ENCODE measurements around the gene GET3.
"Not testable (repeated sequence)": the region's sequence is repeated elsewhere in the genome, so short reads cannot be mapped to it uniquely, and the experiment has no call there.

DNA sequence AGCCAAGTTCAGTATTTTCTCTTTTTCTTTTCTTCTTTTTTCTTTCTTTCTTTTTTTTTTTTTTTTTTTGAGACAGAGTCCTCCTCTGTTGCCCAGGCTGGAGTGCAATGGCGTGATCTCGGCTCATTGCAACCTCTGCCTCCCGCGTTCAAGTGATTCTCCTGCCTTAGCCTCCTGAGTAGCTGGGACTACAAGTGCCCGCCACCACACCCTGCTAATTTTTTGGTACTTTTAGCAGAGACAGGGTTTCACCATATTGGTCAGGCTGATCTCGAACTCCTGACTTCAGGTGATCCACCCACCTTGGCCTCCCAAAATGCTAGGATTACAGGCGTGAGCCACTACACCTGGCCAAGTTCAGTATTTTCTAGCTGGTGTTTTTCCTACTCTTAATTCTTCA, 60.3 kb downstream of the GET3 start:
- TF ChIP-seq, protein P1, sequence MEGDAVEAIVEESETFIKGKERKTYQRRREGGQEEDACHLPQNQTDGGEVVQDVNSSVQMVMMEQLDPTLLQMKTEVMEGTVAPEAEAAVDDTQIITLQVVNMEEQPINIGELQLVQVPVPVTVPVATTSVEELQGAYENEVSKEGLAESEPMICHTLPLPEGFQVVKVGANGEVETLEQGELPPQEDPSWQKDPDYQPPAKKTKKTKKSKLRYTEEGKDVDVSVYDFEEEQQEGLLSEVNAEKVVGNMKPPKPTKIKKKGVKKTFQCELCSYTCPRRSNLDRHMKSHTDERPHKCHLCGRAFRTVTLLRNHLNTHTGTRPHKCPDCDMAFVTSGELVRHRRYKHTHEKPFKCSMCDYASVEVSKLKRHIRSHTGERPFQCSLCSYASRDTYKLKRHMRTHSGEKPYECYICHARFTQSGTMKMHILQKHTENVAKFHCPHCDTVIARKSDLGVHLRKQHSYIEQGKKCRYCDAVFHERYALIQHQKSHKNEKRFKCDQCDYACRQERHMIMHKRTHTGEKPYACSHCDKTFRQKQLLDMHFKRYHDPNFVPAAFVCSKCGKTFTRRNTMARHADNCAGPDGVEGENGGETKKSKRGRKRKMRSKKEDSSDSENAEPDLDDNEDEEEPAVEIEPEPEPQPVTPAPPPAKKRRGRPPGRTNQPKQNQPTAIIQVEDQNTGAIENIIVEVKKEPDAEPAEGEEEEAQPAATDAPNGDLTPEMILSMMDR (conservative IDR thresholded peaks at IDR 0.05), result not testable (repeated sequence)
- not testable (repeated sequence) for TF ChIP-seq ZFX (IDR thresholded peaks at IDR 0.05)

All from C4-2B (cell line).